Astrocyte of the cerebellum (primary cell): Measurements from ENCODE around the gene NEAT1.
A peak's percentile ranks its signal among the peaks of the same experiment; 100 is the strongest.

Experiments used
- DNase-seq: peaks from one replicate; pipeline ENCODE4 v3.0.0-alpha.2; 2011; ENCODE audit warnings: low read depth
- H3K4me3 ChIP-seq: 2 replicates; pipeline ENCODE4 v1.5.1; 2011; ENCODE audit warnings: mild to moderate bottlenecking, low read depth, low read length, moderate library complexity
- CTCF ChIP-seq: IDR thresholded peaks from 2 replicates; pipeline ENCODE4 v1.5.1; 2012; ENCODE audit warnings: low read length, low read depth, moderate library complexity, mild to moderate bottlenecking; ENCODE audit errors: missing control alignments
- in situ Hi-C: cut with HindIII; loops from 2 replicates; pipeline ENCODE4 v1.10.0; 2017; ENCODE audit warnings: low sequenced_read_pairs

NEAT1 gene

GRCh38 chr11:65418681-65419459 is 3.7 kb upstream of the NEAT1 start:
- TF ChIP-seq CTCF, result no peak
- DNase-seq, result peak; percentile 69
- in situ Hi-C loops, result no loop called here
- H3K4me3 ChIP-seq, result peak overlapping the region; percentile 17

- peak overlapping the region; percentile 9 for H3K4me3 ChIP-seq
- no peak for DNase-seq
- no peak for TF ChIP-seq CTCF
- in situ Hi-C loops, result no loop called here
Observed at GRCh38 chr11:65419460-65419771, 3.2 kb upstream of the NEAT1 start.

GRCh38 chr11:65419772-65420481 is 2.7 kb upstream of the NEAT1 start:
- in situ Hi-C loops, result loop anchor here (5.0 kb wide), 1 partner anchor 77 kb away; the partner anchor contains the start of gene MALAT1
- peak overlapping the region; percentile 6 for H3K4me3 ChIP-seq
- DNase-seq, result peak; percentile 73
- TF ChIP-seq CTCF, result no peak

- H3K4me3 ChIP-seq, result peak overlapping the region; percentile 96
- DNase-seq, result no peak
- in situ Hi-C loops, result loop anchor here (5.0 kb wide), 1 partner anchor 77 kb away; the partner anchor contains the start of gene MALAT1
- TF ChIP-seq CTCF, result no peak
Observed at GRCh38 chr11:65420506-65420905, 2.1 kb upstream of the NEAT1 start.

GRCh38 chr11:65420979-65421793 is 1.4 kb upstream of the NEAT1 start:
- H3K4me3 ChIP-seq, result peak overlapping the region; percentile 96
- no peak for TF ChIP-seq CTCF
- in situ Hi-C loops, result loop anchor here (5.0 kb wide), 1 partner anchor 76 kb away; the partner anchor contains the start of gene MALAT1

GRCh38 chr11:65421794-65422632 is 585 bp upstream of the NEAT1 start:
- peak overlapping the region; percentile 96 for H3K4me3 ChIP-seq
- in situ Hi-C loops, result loop anchor here (5.0 kb wide), 1 partner anchor 75 kb away; the partner anchor contains the start of gene MALAT1
- TF ChIP-seq CTCF, result no peak
- peak; percentile 94 for DNase-seq

More at GRCh38 chr11:65420979-65421793, 1.4 kb upstream of the NEAT1 start:
- DNase-seq, result peak; percentile 89
